ENCODE measurements around the gene DFFB.

Gene DFFB

DNA sequence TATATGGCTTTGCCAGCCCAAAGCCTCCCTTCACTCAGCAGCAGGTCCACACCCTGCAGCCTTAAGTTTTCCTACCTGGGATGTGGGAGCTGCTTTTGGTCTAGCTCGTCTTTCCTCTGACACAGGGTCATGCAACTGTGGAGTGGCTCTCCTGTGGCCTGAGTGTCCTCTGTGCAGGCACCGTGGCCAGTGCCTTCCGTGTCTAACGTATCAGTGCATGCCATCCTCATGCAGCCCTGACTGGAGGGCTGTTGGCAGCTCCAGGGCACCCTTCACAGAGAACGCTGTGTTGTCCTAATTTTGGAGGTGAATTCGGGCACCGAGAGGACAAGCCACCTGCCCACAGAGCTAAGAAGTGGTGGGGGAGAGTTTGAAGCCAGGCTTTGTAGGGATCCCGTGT lies 68.5 kb downstream of the DFFB start:
- no peak for DNase-seq (ENCODE audit: low read depth in 3 of 3)

DNA sequence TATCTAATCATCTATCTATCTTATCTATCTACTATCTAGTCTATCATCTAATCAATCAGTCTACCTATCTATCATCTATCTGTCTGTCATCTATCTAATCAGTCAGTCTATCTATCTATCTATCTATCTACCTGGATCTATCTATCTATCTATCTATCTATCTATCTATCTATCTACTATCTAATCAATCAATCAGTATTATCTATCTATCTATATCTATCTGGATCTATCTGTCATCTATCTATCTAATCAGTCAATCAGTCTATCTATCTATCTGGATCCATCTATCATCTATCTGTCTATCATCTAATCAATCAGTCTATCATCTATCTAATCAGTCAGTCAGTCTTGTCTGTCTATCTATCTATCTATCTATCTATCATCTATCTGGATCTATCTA lies 69.7 kb downstream of the DFFB start:
- no peak for DNase-seq (ENCODE audit: low read depth in 3 of 3)

DNA sequence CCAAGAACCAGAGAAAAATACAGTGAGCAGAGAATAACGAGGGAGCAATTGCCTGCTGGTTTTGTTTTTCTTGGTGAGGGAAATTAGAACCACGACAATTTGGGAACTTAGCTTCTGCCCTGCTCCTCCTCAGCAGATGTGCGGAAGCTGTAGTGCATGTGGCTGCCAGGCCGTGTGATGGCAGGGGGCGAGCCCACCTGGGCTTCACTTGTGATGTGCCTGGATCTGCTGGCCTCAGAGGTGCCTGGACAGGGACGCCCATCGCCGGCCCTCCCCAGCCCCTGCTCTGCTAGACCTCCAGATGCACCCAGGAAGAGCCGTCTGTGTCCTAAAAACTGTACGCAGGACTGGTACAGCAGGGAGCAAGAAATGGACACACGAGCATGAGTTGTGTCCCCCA lies 71.3 kb downstream of the DFFB start:
- no peak for DNase-seq (ENCODE audit: low read depth in 3 of 3)

DNA sequence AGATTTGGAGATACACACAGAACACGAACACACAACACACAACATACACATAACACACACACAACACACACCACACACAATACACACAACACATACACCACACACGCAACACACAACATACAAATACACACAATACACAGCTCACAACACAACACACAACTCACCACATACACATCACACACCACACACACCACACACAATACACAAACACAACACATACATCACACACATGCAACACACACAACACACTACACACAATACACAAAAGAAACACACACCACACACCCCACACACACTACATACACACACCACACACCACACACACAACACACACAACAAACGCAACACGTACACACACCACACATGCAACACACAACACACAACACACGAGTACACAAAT lies 71.8 kb downstream of the DFFB start:
- DNase-seq (ENCODE audit: low read depth in 3 of 3), result no peak

DNA sequence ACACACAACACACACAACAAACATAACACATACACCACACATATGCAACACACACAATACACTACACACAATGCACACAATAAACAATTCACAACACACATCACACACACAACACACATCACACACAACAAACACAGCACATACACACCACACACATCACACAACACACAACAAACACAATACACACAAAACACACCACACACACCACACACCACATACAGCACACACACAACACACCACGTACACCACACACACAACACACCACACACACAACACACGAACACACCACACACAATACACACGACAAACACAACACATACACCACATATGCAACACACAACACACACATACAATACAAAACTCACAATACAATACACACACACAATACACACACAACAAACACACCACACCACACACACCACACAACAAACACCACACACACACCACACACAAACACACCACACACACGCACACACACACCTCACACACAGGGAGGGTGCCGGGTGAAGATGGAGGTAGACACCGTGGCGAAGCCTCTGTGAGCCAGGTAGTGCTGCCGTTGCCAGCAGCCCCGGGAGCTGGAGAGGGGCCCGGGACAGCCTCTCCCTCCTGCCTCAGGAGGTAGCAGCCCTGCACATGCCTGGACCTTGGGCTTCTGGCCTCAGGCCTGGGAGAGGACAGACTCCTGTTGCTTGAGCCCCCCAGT lies 73.2 kb downstream of the DFFB start:
- no peak for DNase-seq (ENCODE audit: low read depth in 3 of 3)

DNA sequence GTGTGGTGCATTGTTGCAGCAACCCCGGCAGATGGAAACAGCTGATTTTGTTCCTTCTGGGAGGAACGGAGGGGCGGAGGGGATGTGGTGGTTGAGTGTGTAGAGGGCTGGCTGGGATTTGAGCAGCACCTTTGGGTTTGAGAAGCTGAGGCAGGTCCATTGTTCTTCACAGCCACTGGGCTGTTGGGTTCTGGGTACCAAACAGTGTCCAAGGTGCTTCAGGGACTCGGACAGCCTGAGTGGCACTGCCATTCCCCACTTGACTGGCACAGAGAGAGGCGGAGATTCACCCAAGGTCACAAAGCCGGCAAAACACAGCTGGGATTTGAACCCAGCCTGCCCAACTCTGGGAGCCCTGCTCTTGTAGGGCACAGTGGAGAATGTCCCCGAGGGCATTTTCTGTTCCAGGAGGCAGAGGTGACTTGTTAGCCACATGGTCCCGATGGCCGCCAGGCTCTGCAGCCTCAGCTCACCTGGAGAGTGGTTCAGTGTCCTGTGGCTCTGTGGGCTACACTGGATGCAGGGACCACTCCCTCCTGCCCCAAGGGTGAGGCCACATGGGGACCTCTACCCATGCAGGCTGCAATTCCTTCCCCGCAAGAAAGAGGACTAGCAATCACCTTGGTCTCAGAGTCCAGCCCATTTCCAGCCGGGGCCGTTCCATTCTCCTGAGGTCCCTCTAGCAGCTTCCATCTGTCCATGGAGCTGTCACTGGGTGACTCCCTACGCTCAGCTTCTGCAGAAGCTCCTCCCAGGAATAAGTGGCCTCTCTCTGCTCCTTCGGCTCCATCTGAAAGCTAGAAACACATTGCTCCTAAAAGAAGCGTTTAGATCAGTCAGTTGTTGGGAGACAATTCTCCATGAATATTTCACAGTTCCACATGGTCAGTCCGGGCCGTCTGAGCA lies 74.0 kb downstream of the DFFB start:
- no peak for DNase-seq (ENCODE audit: low read depth in 3 of 3)

DNA sequence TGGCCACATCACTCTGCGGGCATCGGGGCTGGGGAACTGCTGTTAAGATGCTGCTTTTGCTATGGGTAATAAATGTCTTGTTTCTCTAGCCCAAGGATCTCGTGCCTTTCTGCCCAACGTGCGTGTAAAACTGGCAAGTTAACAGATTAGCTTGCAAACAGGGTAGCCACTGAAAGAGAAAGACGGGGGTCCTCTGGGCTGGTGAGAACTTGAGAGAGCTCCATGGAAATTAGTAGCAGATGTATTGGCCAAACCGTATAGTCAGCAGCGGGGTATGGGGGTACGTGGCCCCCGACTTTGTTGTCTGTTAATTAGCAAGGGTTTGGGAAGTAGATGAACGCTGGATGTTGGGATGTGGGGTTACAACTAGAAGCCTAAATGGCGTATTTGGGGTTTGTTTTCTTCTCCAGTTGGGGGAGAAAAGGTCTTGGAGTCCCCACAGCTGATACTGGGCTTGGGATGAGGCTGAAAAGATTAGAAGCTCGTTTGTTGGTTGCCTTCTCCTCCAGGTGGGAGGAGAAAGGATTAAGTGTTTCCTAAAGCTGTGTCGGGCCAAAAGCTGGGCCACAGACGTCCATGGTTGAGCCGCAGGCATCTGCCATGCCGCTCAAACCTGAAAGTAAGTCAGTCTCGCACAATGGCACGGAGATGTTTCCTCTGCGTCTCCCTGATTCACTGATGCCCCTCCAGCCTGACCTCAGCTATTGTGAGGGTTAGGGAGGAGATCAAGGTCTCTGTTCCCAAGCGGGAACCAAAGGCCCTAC lies 75.1 kb downstream of the DFFB start:
- no peak for DNase-seq (ENCODE audit: low read depth in 3 of 3)

Measured in stimulated activated CD4-positive, alpha-beta T cell treated with anti-CD3 and anti-CD28 coated beads, TNF-alpha, amount 100 ng/mL, for 4 hours (primary cell).